Type B pancreatic cell (in vitro differentiated cells): ENCODE results near the gene ZCRB1. TPM values are rescaled to one million over a fixed set of nuclear protein-coding genes. Genes with fewer than 3 reads are reported as not detected.
A peak's percentile ranks its signal among the peaks of the same experiment; 100 is the strongest.

Experiments used
- DNase-seq: peaks from one replicate; pipeline ENCODE4 v3.0.0; 2021; ENCODE audit warnings: mixed read lengths; ENCODE audit not compliant: unreplicated experiment; ENCODE audit errors: extremely low spot score
- H3K27ac Mint-ChIP-seq: 2 replicates; pipeline ENCODE4 v1.8.0; 2021; ENCODE audit warnings: mild to moderate bottlenecking, mixed read lengths
- H3K27me3 Mint-ChIP-seq: 2 replicates; pipeline ENCODE4 v1.8.0; 2021; ENCODE audit warnings: mixed read lengths
- H3K36me3 Mint-ChIP-seq: 2 replicates; pipeline ENCODE4 v1.8.0; 2021; ENCODE audit warnings: mixed read lengths
- H3K4me1 Mint-ChIP-seq: one replicate; pipeline ENCODE4 v1.8.0; 2021; ENCODE audit warnings: mixed read lengths; ENCODE audit not compliant: unreplicated experiment
- H3K4me3 Mint-ChIP-seq: 2 replicates; pipeline ENCODE4 v1.8.0; 2021; ENCODE audit warnings: mild to moderate bottlenecking, mixed read lengths
- H3K9me3 Mint-ChIP-seq: 2 replicates; pipeline ENCODE4 v1.8.0; 2021; ENCODE audit warnings: mixed read lengths
- total RNA-seq: library from RNA; stranded (reverse); gene quantifications from 2 replicates; pipeline ENCODE4 v1.2.1, GENCODE V29; 2021; ENCODE audit warnings: low replicate concordance
- TF ChIP-seq, protein P1 (sequence below): fragments of 200-600 bp; sonication (generic); conservative IDR thresholded peaks from 2 replicates; pipeline ENCODE4 v1.5.0; 2021; ENCODE audit warnings: antibody characterized with exemption, mild to moderate bottlenecking

ZCRB1 gene
- total RNA-seq, 1 donor from 2014 or later, result 45.1 TPM

DNA sequence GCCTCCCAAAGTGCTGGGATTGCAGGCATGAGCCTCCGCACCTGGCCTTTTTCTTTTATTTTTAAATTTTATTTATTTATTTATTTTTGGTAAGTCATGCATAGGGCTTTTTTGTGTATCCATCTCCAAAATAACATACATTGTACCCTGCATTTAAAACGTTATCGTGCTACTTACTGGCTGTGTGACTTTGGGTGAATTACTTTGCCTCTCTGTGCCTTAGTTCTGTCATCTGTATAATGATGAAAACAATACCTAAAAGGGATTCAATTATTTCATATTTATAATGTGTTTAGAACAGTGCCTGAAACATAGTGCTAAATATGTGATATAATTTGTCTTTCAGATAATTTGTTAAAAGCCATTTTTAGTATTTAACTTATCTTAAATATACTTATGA, 19.6 kb downstream of the ZCRB1 start:
- TF ChIP-seq, protein P1, sequence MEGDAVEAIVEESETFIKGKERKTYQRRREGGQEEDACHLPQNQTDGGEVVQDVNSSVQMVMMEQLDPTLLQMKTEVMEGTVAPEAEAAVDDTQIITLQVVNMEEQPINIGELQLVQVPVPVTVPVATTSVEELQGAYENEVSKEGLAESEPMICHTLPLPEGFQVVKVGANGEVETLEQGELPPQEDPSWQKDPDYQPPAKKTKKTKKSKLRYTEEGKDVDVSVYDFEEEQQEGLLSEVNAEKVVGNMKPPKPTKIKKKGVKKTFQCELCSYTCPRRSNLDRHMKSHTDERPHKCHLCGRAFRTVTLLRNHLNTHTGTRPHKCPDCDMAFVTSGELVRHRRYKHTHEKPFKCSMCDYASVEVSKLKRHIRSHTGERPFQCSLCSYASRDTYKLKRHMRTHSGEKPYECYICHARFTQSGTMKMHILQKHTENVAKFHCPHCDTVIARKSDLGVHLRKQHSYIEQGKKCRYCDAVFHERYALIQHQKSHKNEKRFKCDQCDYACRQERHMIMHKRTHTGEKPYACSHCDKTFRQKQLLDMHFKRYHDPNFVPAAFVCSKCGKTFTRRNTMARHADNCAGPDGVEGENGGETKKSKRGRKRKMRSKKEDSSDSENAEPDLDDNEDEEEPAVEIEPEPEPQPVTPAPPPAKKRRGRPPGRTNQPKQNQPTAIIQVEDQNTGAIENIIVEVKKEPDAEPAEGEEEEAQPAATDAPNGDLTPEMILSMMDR, result no peak

DNA sequence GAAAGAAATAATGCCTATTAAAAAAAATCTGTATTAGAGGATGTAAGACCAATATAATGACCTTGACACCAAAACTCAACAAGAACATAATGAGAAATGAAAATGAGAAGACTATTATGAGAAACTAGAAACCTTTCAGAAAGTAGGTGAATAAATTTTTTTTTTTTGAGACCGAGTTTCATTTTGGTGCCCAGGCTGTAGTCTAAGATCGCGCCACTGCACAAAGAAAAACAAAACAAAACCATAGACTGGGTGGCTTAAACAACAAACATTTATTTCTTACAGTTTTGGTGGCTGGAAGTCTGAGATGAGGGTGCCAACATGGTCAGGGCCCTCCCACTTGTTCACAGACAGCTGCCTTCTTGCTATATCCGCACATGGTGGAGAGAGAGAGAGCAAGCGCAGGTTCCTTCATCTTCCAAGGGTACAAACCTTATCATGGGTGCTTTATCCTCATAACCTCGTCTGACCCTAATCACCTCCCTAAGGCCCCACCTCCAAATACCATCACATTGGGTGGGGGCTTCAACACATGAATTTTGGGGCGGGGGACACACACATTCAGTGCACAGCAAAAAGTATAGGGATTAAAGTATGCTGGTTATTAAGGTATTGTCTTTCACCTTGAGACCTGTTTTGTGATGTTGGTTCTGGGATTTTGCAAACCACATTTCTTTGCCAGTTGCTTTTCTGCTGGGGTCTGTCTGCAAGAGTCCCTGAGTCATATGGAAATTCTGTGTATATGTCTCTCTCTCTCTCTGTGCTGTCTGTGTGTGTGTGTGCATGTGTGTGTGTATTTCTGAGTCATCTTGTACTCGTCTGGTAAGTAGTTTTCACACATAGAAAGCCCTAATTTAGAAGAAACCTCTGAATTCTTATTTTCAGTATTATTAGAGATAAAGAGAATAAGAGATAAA, 26.2 kb downstream of the ZCRB1 start:
- no peaks in the 10 kb centered on the region for H3K4me1 Mint-ChIP-seq
- H3K27me3 Mint-ChIP-seq, result no peaks in the 10 kb centered on the region
- H3K9me3 Mint-ChIP-seq, result no peaks in the 10 kb centered on the region
- no peaks in the 10 kb centered on the region for H3K36me3 Mint-ChIP-seq
- no peak for DNase-seq
- no peak overlapping the region for H3K27ac Mint-ChIP-seq
- TF ChIP-seq, protein P1, result no peak
- H3K4me3 Mint-ChIP-seq, result no peak overlapping the region

More for the DNA sequence above, 19.6 kb downstream of the ZCRB1 start:
- H3K27me3 Mint-ChIP-seq, result no peaks in the 10 kb centered on the region
- no peaks in the 10 kb centered on the region for H3K36me3 Mint-ChIP-seq
- H3K27ac Mint-ChIP-seq, result no peak overlapping the region
- H3K9me3 Mint-ChIP-seq, result no peaks in the 10 kb centered on the region
- no peak for DNase-seq
- no peaks in the 10 kb centered on the region for H3K4me1 Mint-ChIP-seq
- H3K4me3 Mint-ChIP-seq, result no peak overlapping the region

DNA sequence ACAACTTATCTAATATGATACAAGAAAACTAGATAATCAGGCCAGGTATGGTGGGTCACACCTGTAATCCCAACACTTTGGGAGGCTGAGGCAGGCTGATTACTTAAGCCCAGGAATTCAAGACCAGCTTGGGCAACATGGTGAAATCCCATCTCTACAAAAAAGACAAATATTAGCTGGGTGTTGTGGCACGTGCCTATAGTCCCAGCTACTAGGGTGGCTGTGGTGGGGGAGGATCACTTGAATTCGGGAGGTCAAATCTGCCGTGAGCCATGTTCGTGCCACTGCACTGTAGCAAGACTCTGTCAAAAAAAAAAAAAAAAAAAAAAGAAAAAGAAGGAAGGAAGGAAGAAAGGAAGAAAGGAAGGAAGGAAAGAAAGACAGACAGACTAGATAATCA, 27.0 kb downstream of the ZCRB1 start:
- no peak overlapping the region for H3K27ac Mint-ChIP-seq
- H3K4me1 Mint-ChIP-seq, result no peaks in the 10 kb centered on the region
- no peaks in the 10 kb centered on the region for H3K27me3 Mint-ChIP-seq
- no peaks in the 10 kb centered on the region for H3K36me3 Mint-ChIP-seq
- no peaks in the 10 kb centered on the region for H3K9me3 Mint-ChIP-seq
- H3K4me3 Mint-ChIP-seq, result no peak overlapping the region
- DNase-seq, result no peak
- TF ChIP-seq, protein P1, result no peak

DNA sequence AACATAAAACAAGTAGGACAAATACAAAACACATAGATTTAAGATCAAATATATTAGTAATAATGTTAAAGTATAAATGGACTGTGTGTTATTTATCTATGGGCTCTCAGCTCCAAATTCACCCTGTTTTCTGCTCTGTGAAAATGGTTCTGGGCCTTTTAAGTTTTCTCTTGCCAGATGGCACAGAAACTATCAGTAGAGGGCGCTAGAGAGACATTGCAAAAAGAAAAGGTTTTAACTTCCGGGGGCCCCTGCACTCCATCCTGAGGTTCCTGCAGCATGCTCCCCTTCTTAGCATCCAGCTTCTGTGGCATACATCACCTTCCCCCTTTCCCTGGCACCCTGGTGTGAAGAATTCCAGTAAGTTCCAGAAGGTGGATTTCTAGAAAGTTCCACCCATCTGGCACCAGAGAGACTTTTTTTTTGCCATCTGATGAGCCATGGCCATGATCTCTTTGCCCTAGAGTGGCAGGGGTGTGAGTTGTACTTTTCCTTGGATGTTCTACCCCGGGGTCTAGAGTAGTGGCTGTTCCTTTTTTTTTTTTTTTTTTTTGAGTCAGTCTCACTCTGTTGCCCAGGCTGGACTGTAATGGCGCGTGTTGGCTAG, 29.3 kb downstream of the ZCRB1 start:
- H3K36me3 Mint-ChIP-seq, result no peaks in the 10 kb centered on the region
- no peaks in the 10 kb centered on the region for H3K27me3 Mint-ChIP-seq
- no peak overlapping the region for H3K4me3 Mint-ChIP-seq
- no peaks in the 10 kb centered on the region for H3K9me3 Mint-ChIP-seq
- H3K27ac Mint-ChIP-seq, result no peak overlapping the region
- DNase-seq, result no peak
- no peaks in the 10 kb centered on the region for H3K4me1 Mint-ChIP-seq
- TF ChIP-seq, protein P1, result peak; percentile 70

DNA sequence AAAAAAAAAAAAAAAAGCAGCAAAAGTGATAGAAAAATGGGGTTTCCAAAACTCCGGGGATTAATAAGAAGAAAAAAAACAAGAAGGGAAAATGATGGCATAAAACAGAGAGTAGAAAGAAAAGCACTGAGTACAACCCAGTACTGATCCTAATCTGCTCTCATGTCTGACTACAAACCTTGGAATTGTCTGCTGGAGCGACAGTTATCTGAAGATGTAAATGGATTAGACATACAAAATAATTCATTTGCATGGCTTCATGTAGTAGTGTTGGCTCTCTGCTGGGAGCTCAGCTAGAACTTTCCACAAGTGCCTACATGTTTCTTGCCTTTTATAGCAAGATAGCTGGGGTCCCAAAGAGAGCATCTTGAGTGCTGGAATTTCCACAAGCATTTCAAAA, 34.2 kb downstream of the ZCRB1 start:
- no peaks in the 10 kb centered on the region for H3K27me3 Mint-ChIP-seq
- no peak overlapping the region for H3K4me3 Mint-ChIP-seq
- H3K36me3 Mint-ChIP-seq, result no peaks in the 10 kb centered on the region
- H3K4me1 Mint-ChIP-seq, result no peaks in the 10 kb centered on the region
- H3K27ac Mint-ChIP-seq, result no peak overlapping the region
- TF ChIP-seq, protein P1, result no peak
- DNase-seq, result no peak
- H3K9me3 Mint-ChIP-seq, result no peaks in the 10 kb centered on the region
